Measurements from ENCODE around the gene PARP1.

The PARP1 gene

GRCh38 chr1:226371866-226372490, 35.9 kb downstream of the PARP1 start:
- no peak for DNase-seq

GRCh38 chr1:226371027-226371694, 36.7 kb downstream of the PARP1 start:
- no peak for DNase-seq

DNA sequence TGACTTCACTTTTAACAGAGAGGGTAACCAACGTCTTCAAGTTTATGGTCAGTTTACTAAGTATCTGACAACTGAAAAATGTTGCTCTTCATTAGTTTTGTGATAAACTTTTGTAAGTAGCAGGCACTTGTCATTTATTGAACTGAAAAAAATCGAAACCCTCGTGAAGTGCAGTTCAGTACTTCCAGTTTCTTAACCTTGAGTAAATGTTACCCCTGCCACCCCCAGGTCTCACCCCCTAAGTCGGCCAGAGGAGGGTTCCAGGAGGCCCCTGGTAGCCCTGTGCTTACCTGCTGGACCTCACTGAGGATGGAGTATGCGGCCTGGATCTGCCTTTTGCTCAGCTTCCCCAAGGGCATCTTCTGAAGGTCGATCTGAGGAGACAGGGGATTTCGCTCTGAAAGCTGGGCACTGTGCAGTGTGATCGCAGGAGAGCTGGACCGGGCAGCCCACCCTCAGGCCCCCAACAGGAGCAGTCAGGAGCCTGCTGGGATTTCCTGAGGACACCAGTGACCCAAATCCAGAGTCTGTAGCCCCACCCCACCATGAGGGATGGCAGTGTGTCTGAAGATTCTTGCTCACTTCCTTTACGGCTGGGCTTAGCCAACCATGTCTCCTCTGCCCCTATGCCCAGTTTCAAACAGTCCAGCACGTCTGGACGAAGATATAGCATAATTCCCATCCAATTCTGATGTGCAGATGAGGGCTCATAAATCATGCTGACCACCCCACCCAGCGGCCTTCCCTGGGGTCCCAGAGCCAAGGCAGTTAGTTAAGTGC, 37.6 kb downstream of the PARP1 start:
- no peak for DNase-seq

- DNase-seq = no peak
These were observed 38.8 kb downstream of the PARP1 start for GRCh38 chr1:226369110-226369509.

DNA sequence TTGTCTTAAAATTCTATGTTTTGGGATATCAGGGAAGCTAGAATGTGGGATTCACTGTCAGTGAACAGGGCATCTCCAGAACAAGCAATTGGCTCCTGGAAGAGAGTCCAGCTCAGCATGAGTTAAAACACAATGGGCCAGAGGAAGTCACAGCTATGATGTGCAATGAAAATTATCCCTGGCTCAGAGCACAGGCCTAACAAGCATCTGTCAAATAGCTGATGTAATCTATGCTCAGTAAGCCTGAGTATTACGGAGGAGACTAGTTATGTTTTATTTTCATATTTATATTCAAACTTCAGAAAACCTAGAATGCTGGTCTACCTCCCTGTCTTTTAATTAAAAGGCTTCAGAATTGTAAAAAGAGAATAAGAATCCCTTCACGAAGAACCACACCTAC, 41.6 kb downstream of the PARP1 start:
- no peak for DNase-seq

DNA sequence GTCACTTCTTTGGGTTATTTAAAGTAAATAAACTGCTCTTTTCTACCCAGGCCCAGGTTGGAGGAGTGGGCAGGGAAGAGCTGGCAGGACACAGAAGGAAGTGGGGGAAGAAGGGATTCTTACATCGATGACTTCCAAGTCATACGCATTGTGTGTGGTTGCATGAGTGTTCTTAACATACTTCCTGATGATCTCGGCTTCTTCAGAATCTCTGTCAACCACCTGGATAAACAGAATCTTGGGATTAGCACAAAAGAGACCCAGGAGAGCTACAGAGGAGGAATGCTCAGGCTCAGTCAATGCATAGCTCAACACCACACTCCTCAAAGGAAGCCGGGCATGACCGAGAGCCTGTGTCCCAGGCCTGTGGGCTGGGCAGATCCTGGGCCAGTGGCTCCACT, 42.1 kb downstream of the PARP1 start:
- no peak for DNase-seq

- no peak for DNase-seq
These were observed 42.9 kb downstream of the PARP1 start for GRCh38 chr1:226364901-226365565.

DNA sequence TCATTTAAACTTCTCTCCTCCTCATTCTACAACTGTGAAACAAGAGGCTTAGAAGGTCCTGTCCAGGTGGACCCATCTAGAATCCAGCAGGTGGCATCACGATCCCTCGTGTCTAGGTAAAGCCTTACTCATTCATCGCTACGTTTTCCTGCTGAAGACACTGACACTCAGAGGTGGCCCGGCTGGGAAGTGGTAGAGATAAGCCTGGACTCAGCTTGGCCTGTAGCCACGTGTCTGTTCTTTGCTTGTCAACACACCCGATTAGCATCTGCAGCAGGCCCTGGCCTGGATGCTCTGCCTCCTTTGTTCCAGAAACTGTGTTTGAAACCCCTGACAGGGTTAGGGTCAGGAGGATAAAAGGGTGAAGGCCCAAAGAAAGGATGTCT, 43.4 kb downstream of the PARP1 start:
- DNase-seq = no peak

GRCh38 chr1:226363801-226364513, 43.9 kb downstream of the PARP1 start:
- no peak for DNase-seq

GRCh38 chr1:226362891-226363447, 44.9 kb downstream of the PARP1 start:
- no peak for DNase-seq

DNA sequence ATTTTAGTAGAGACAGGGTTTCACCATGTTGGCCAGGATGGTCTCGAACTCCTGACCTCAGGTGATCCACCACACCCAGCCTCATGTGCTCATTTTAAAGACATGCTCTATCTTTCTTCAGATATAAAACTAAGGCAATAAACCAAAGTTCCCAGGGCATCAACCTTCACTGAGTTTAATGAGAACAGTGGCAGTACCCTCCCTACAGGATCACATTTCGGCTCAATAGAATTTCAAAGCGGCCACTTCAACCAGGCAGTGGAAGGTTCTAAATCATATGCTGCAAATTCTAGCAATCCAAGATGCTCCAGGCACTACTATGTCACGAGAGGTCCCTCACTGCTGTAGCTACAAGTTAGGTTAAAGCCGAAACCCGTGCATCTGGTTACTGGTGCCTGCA, 45.5 kb downstream of the PARP1 start:
- no peak for DNase-seq

- DNase-seq = no peak
These were observed 47.7 kb downstream of the PARP1 start for GRCh38 chr1:226360106-226360746.

- no peak for DNase-seq
These were observed 50.5 kb downstream of the PARP1 start for GRCh38 chr1:226357416-226357815.

DNA sequence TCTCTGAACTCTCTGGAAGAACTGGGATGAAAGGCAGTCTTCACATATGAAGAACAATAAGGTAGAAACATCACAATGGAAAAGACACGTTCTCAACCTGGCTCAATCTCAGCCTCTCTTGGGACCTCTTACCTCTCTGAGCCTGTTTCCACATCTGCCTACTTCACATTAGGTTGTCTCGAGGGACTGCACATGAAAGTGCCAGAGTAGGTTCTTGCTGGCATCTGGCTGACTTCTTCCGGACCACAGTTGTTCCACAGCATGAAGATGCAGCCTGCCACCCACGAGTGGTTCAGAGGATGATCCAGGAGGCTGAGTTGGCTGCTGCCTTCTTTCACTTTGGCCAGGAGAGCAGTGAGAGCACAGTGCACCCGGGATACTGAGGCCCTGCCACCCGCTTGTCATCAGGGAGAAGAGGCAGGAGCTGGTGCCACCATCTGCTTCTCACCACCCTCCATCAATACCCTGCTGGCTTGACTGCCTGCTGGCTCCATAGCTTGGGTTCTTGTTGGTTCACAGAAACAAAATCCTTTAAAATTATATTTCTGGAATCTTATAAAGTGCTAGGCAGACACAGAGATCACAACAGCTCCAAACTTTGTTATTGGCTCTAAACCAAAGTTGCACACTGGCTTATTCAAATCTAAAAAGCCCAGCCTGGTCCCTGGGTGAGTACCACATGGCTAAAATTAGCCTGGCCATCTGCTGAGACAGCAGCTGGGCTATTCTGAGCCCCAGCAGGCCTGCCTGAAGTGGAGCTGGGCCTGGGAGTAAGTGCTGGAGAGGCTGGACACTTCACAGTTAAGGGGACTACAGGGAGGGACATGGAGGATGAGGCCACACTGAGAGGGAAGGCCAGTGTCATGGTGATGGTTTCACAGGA, 52.0 kb downstream of the PARP1 start:
- no peak for DNase-seq

DNA sequence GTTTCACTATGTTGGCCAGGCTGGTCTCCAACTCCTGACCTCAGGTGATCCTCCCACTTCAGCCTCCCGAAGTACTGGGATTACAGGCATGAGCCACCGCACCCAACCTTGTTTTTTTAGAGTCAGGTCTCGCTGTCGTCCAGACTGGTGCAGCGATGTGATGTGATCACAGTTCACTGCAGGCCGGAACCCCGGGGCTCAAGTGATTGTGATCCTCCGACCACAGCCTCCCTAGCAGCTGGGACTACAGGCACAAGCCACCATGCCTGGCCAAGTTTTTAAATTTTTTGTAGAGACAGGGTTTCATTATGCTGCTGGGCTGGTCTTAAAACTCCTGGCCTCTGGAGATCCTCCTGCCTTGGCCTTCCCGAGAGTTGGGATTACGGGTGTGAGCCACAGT, 52.9 kb downstream of the PARP1 start:
- no peak for DNase-seq

DNA sequence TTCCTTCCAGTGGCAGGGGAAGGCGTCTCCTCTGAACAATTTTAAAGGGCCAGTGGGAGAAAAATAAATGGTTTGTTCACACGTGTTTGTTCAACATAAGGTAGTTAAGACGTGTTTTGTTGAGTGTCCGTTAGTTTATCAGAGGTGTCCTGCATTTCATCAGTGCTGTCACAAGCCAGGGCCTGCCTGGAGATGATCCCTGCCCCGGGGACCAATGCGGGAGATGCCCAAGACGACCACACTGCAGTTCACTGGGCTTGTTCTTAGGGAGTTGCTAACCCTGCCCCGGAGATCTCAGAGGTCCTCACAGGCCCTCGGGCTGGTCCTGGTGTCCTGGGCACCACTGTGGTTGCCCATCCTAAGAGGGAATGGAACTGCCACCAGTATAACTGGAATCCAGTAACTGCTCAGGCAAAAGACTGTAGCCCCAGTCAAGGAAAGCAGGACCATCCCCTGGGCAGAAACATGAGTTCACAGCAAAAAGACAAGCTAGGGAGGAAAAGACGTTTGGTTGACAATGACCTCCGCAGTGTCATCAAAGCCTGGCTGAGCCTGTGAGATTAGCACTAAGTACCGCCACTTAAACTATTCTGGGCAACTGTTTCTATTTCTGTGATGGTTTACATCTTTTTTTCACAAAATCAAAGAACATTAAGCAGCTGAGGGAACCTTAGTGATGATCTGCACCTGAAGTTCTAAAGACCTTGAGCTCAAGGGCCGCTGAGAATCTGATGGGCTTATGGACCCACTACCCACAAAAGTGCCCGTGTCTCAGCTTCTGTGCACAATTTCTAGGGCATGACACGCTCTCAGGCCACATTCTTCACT, 54.0 kb downstream of the PARP1 start:
- DNase-seq = no peak

DNA sequence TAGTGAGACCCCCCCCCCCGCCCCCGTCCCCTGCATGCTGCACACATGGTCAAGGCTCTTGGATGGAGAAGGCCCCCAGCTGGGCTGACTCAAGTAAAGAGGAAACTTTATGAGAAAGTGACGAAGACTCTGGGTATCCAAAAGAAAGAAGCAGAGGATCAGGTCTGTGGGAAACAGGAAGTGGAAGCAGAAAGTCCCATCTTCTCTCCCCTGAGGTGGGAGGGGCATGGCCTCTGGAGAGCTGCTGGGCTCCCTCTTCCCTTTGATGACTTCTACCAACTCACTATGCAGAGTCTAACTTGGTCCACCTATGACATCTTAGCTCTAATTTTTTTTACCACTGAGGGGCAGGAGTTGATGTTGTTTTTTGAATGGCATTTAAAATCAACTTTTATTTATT, 56.2 kb downstream of the PARP1 start:
- no peak for DNase-seq

DNA sequence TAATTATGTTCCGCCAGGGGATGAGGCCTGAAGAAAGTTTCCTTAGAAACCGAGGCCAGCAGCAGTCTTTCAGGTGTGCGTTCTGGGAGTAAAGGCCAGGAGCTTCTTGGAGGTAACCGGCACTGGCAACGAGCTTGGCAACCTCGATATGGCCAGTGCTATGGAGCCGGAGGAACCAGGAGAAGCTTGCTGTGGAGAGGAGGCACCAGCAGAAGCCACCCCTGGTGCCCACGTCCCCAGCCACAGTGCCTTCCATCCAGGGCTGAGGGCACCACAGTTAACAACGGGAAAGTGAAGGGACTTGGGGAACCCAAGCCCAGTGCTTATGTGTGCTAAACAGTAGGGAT, 57.4 kb downstream of the PARP1 start:
- no peak for DNase-seq

DNA sequence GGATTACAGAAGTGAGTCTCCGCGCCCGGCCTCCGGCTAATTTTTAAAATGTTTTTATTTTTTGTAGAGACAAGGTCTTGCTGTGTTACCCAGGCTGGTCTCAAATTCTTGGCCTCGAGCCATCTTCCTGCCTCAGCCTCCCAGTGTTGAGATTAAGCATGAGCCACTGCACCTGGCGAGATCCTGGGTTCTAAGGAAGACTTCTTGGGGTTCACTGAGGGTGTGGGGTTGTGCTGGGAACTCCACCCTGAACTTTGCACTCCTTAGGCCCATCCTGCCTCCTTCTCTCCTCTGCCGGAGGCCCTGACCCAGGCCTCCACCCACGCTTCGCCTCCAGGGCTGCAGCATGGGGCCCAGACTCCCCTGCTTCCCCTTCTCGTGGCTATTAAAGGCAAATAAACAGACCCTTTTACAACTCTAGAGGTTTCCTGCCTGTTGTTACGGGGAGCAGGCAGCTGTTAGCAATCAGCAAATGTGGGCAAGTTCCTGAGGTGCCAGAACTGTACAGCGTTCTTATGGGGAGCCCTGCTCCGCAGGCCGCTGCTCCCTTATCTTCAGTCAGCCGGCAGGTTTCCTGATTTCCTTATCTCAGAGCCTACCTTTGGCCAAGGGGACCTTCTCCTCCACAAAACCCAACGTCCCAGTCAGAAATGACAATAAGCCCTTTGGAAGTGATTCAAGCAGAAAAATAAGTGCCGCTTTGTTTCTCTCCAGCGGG, 57.9 kb downstream of the PARP1 start:
- DNase-seq = no peak

DNA sequence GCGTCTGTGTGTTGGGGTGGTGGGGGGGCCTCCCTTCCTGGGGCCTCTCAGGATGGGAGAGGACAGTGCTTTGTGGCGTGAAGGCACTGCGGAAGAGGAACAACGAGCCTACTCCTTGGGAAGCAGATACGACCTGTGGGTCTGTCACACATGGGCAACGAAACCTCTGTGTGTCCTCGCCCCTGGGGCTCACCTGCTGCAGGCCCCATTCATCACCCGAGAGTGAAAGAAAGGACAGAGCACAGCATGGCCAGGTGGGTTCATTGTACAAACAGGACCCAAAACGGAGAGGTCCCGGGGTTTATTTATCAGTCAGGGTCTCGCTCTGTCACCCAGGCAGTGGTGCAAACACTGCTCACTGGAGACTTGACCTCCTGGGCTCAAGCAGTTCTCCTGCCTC, 58.8 kb downstream of the PARP1 start:
- DNase-seq = no peak
